Astrocyte of the spinal cord (primary cell): ENCODE measurements around the gene PCGF5.
"Not testable (repeated sequence)": the region's sequence is repeated elsewhere in the genome, so short reads cannot be mapped to it uniquely, and the experiment has no call there.

Experiments
- DNase-seq: peaks from one replicate; pipeline ENCODE4 v3.0.0; 2011; ENCODE audit warnings: low read depth, low spot score
- H3K4me3 ChIP-seq: 2 replicates; pipeline ENCODE4 v1.5.1; 2011; ENCODE audit warnings: low read depth, mild to moderate bottlenecking, low read length, moderate library complexity
- CTCF ChIP-seq: IDR thresholded peaks from 2 replicates; pipeline ENCODE4 v1.5.1; 2012; ENCODE audit warnings: low read depth, mild to moderate bottlenecking, low read length, inconsistent platforms
- in situ Hi-C: cut with HindIII; loops from 2 replicates; pipeline ENCODE4 v1.10.0; 2017; ENCODE audit warnings: low sequenced_read_pairs

PCGF5 gene

GRCh38 chr10:91313796-91314485 lies 93.5 kb downstream of the PCGF5 start:
- no peak for TF ChIP-seq CTCF
- H3K4me3 ChIP-seq = no peak overlapping the region
- peak; percentile 77 for DNase-seq
- in situ Hi-C loops = no loop called here

GRCh38 chr10:91316486-91316885 lies 96.0 kb downstream of the PCGF5 start:
- in situ Hi-C loops = no loop called here
- H3K4me3 ChIP-seq = no peak overlapping the region
- no peak for TF ChIP-seq CTCF
- DNase-seq = no peak

GRCh38 chr10:91317541-91317940 lies 97.1 kb downstream of the PCGF5 start:
- in situ Hi-C loops = no loop called here
- no peak for DNase-seq
- TF ChIP-seq CTCF = no peak
- no peak overlapping the region for H3K4me3 ChIP-seq

- in situ Hi-C loops = no loop called here
- DNase-seq = no peak
- no peak for TF ChIP-seq CTCF
- H3K4me3 ChIP-seq = no peak overlapping the region
Observed at GRCh38 chr10:91319336-91319735, 98.9 kb downstream of the PCGF5 start.

- H3K4me3 ChIP-seq, in situ Hi-C loops: not testable (repeated sequence)
Observed at GRCh38 chr10:91323293-91323905, 102.9 kb downstream of the PCGF5 start.

GRCh38 chr10:91328320-91328984 lies 108.0 kb downstream of the PCGF5 start:
- in situ Hi-C loops = no loop called here

More at GRCh38 chr10:91323293-91323905, 102.9 kb downstream of the PCGF5 start:
- not testable (repeated sequence) for DNase-seq

More at GRCh38 chr10:91328320-91328984, 108.0 kb downstream of the PCGF5 start:
- H3K4me3 ChIP-seq = no peak overlapping the region
- DNase-seq = no peak
- TF ChIP-seq CTCF = no peak
